HepG2 (cell line): ENCODE data around the gene TNFRSF6B. TPM values are rescaled to one million over a fixed set of nuclear protein-coding genes. Genes with fewer than 3 reads are reported as not detected.

Experiments
- ATRX ChIP-seq: sonication (generic); formaldehyde crosslinking; IDR thresholded peaks from 2 replicates; pipeline ENCODE4 v1.4.0; 2020; ENCODE audit warnings: missing genetic modification reagents, borderline replicate concordance
- KAT7 ChIP-seq: IDR thresholded peaks from 2 replicates; pipeline ENCODE4 v1.6.1; 2018; ENCODE audit warnings: borderline replicate concordance, missing compliant biosample characterization
- MTF2 ChIP-seq: sonication (generic); formaldehyde crosslinking; IDR thresholded peaks from 2 replicates; pipeline ENCODE4 v1.5.0; 2020; ENCODE audit warnings: missing genetic modification reagents, borderline replicate concordance
- MYNN ChIP-seq: sonication (generic); formaldehyde crosslinking; IDR thresholded peaks from 2 replicates; pipeline ENCODE4 v1.4.0; 2020; ENCODE audit warnings: mild to moderate bottlenecking, low read depth, missing genetic modification reagents
- NCOA1 ChIP-seq: sonication (generic); formaldehyde crosslinking; IDR thresholded peaks from 2 replicates; pipeline ENCODE4 v1.9.0; 2021; ENCODE audit warnings: missing genetic modification reagents
- PRDM10 ChIP-seq: sonication (generic); formaldehyde crosslinking; IDR thresholded peaks from 2 replicates; pipeline ENCODE4 v1.4.0; 2020; ENCODE audit warnings: low read depth, missing genetic modification reagents
- RBFOX2 ChIP-seq: fragments of 200-400 bp; formaldehyde crosslinking; IDR thresholded peaks from 2 replicates; pipeline ENCODE4 v1.6.1; 2017; ENCODE audit warnings: low read depth, mild to moderate bottlenecking, low read length
- RBM22 ChIP-seq: fragments of 200-400 bp; formaldehyde crosslinking; optimal IDR thresholded peaks from 2 replicates; pipeline ENCODE3; 2017; ENCODE audit warnings: mild to moderate bottlenecking, low read length, moderate library complexity
- ZBTB4 ChIP-seq: sonication (generic); formaldehyde crosslinking; IDR thresholded peaks from 2 replicates; pipeline ENCODE4 v1.4.0; 2020; ENCODE audit warnings: missing genetic modification reagents, mild to moderate bottlenecking, borderline replicate concordance
- ZFP37 ChIP-seq: sonication (generic); formaldehyde crosslinking; IDR thresholded peaks from 2 replicates; pipeline ENCODE4 v1.4.0; 2020; ENCODE audit warnings: missing genetic modification reagents, borderline replicate concordance
- ZFP62 ChIP-seq: sonication (generic); formaldehyde crosslinking; IDR thresholded peaks from 2 replicates; pipeline ENCODE4 v1.4.0; 2020; ENCODE audit warnings: missing genetic modification reagents
- ZNF431 ChIP-seq: sonication (generic); formaldehyde crosslinking; IDR thresholded peaks from 2 replicates; pipeline ENCODE4 v1.9.0; 2022; ENCODE audit warnings: missing genetic modification reagents, low read depth, mild to moderate bottlenecking, borderline replicate concordance
- ZNF564 ChIP-seq: sonication (generic); formaldehyde crosslinking; IDR thresholded peaks from 2 replicates; pipeline ENCODE4 v1.8.1; 2023; ENCODE audit warnings: mild to moderate bottlenecking, missing genetic modification reagents
- ZNF569 ChIP-seq: sonication (generic); formaldehyde crosslinking; IDR thresholded peaks from 2 replicates; pipeline ENCODE4 v1.5.0; 2020; ENCODE audit warnings: mild to moderate bottlenecking, missing genetic modification reagents, moderate library complexity, borderline replicate concordance
- ZNF75D ChIP-seq: sonication (generic); formaldehyde crosslinking; IDR thresholded peaks from 2 replicates; pipeline ENCODE4 v1.8.1; 2023; ENCODE audit warnings: missing genetic modification reagents, mild to moderate bottlenecking, borderline replicate concordance
- polyA plus RNA-seq, 8 experiments: library from polyadenylated mRNA; depleted of rRNA in 3 of 8; stranded (reverse) in 7 of 8; unstranded in 1 of 8; fragments of >200 nt; fragmentation: Illumina TruSeq in 4 of 8; extraction: Trizol in 4 of 8; gene quantifications; 2 replicates each; pipeline versions ENCODE4 v1.2.1 to v1.2.3, GENCODE V29; 2011 to 2016; ENCODE audit warnings: low read depth in 4 of 8, missing spikeins in 1 of 8, mixed read lengths in 1 of 8; ENCODE audit not compliant: insufficient read depth in 1 of 8
- total RNA-seq, 5 experiments: library from RNA; depleted of rRNA; stranded (reverse); fragments of >200 nt; fragmentation: Illumina TruSeq; extraction: Trizol; gene quantifications; 2 replicates each; pipeline ENCODE4 v1.2.3, GENCODE V29; 2016; ENCODE audit warnings: low read depth in 1 of 5
- TF ChIP-seq, protein P1 (sequence below): sonication (generic); formaldehyde crosslinking; IDR thresholded peaks from 2 replicates; pipeline ENCODE4 v1.8.1; 2023; ENCODE audit warnings: mild to moderate bottlenecking, missing genetic modification reagents, borderline replicate concordance
- TF ChIP-seq, protein P2 (sequence below): sonication (generic); formaldehyde crosslinking; IDR thresholded peaks from 2 replicates; pipeline ENCODE4 v1.5.1; 2020; ENCODE audit warnings: missing genetic modification reagents, mild to moderate bottlenecking, borderline replicate concordance

The TNFRSF6B gene
- total and polyA plus RNA-seq, 2 of the 13 experiments (the other 11 are each of a cell fraction or from before 2014, with no cell fraction given): 0.24 TPM; not detected in 1

DNA sequence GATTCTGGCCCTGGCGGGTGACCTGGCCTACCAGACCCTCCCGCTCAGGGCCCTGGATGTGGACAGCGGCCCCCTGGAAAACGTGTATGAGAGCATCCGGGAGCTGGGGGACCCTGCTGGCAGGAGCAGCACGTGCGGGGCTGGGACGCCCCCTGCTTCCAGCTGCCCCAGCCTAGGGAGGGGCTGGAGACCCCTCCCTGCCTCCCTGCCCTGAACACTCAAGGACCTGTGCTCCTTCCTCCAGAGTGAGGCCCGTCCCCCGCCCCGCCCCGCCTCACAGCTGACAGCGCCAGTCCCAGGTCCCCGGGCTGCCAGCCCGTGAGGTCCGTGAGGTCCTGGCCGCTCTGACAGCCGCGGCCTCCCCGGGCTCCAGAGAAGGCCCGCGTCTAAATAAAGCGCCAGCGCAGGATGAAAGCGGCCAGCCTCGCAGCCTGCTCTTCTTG, 42.3 kb downstream of the TNFRSF6B start (continued):
- no peak for TF ChIP-seq ZBTB4
- TF ChIP-seq ZFP62: 0 out of 2 replicates have a peak, but pooled peaks have one; percentile 53
- 0 out of 2 replicates have a peak, but pooled peaks have one; percentile 22 for TF ChIP-seq ZNF564 (CRISPR knock-in tag)
- 0 out of 2 replicates have a peak, but pooled peaks have one; percentile 70 for TF ChIP-seq MTF2 (CRISPR knock-in tag)
- TF ChIP-seq RBFOX2: peak; percentile 87
- TF ChIP-seq, protein P1, sequence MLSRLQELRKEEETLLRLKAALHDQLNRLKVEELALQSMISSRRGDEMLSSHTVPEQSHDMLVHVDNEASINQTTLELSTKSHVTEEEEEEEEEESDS: 0 out of 2 replicates have a peak, but pooled peaks have one; percentile 28
- TF ChIP-seq ZNF75D (CRISPR knock-in tag): no peak
- TF ChIP-seq, protein P2, sequence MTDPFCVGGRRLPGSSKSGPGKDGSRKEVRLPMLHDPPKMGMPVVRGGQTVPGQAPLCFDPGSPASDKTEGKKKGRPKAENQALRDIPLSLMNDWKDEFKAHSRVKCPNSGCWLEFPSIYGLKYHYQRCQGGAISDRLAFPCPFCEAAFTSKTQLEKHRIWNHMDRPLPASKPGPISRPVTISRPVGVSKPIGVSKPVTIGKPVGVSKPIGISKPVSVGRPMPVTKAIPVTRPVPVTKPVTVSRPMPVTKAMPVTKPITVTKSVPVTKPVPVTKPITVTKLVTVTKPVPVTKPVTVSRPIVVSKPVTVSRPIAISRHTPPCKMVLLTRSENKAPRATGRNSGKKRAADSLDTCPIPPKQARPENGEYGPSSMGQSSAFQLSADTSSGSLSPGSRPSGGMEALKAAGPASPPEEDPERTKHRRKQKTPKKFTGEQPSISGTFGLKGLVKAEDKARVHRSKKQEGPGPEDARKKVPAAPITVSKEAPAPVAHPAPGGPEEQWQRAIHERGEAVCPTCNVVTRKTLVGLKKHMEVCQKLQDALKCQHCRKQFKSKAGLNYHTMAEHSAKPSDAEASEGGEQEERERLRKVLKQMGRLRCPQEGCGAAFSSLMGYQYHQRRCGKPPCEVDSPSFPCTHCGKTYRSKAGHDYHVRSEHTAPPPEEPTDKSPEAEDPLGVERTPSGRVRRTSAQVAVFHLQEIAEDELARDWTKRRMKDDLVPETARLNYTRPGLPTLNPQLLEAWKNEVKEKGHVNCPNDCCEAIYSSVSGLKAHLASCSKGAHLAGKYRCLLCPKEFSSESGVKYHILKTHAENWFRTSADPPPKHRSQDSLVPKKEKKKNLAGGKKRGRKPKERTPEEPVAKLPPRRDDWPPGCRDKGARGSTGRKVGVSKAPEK (CRISPR knock-in tag): no peak
- 0 out of 2 replicates have a peak, but pooled peaks have one; percentile 3 for TF ChIP-seq KAT7 (CRISPR knock-in tag)
- TF ChIP-seq ATRX: peak; percentile 21; the same call in 1 of the 2 replicates
- 0 out of 2 replicates have a peak, but pooled peaks have one; percentile 1 for TF ChIP-seq ZNF431
- TF ChIP-seq PRDM10 (CRISPR knock-in tag): 0 out of 2 replicates have a peak, but pooled peaks have one; percentile 17
- TF ChIP-seq RBM22: peak; percentile 11
- TF ChIP-seq ZFP37: peak; percentile 40; the same call in 1 of the 2 replicates
- peak; percentile 95; the same call in 1 of the 2 replicates for TF ChIP-seq NCOA1 (CRISPR knock-in tag)
- no peak for TF ChIP-seq MYNN (CRISPR knock-in tag)
- 0 out of 2 replicates have a peak, but pooled peaks have one; percentile 65 for TF ChIP-seq ZNF569 (CRISPR knock-in tag)
